GM12878 (cell line): ENCODE measurements around the gene CCS. TPM values are rescaled to one million over a fixed set of nuclear protein-coding genes. Genes with fewer than 3 reads are reported as not detected.

Experiments
- ATAC-seq: fragments of 200-7000 bp; cut with Tn5 transposase; 3 replicates; pipeline ENCODE4 v1.9.1; 2020; ENCODE audit warnings: mild to moderate bottlenecking, moderate library complexity
- BruUV-seq: library from RNA; stranded (reverse); fragments of 400-500 nt; replicated peaks from 2 replicates; lab custom pipeline; 2021; lab: Mats Ljungman, UMichigan
- CTCF ChIA-PET: fragments of 300-600 bp; sonication (Branson Sonifier 250); formaldehyde crosslinking; extraction: SDS; loops from one replicate; lab custom pipeline; 2021; ENCODE audit warnings: inconsistent platforms; lab: Yijun Ruan, JAX
- POLR2A ChIA-PET: fragments of 350-600 bp; formaldehyde crosslinking; extraction: SDS; loops from one replicate; lab custom pipeline; 2021; ENCODE audit warnings: inconsistent platforms; lab: Charles Lee
- RAD21 ChIA-PET: fragments of 300-600 bp; sonication (Branson Sonifier 250); formaldehyde crosslinking; loops from one replicate; lab custom pipeline; 2023; ENCODE audit warnings: antibody characterized with exemption; ENCODE audit not compliant: unreplicated experiment; lab: Charles Lee
- SMC1A ChIA-PET: fragments of 300-600 bp; sonication (Branson Sonifier 250); formaldehyde crosslinking; loops from one replicate; lab custom pipeline; 2023; ENCODE audit not compliant: unreplicated experiment, uncharacterized antibody; lab: Charles Lee
- DNase-seq: peaks from one replicate; pipeline ENCODE4 v3.0.0-alpha.2; 2011; ENCODE audit warnings: low read depth, low spot score
- FAIRE-seq: peaks from 3 replicates; lab custom pipeline; 2011; peaks lifted over from hg19 to GRCh38; lab: Jason Lieb, UNC
- H2AFZ ChIP-seq: 2 replicates; pipeline ENCODE4 v1.6.0; 2011; ENCODE audit warnings: low read depth, low read length, control low read depth; ENCODE audit not compliant: control insufficient read depth
- H3K27ac ChIP-seq: 2 replicates; pipeline ENCODE4 v1.5.1; 2011; ENCODE audit warnings: control low read depth; ENCODE audit not compliant: control insufficient read depth, insufficient read depth
- H3K27me3 ChIP-seq, 2 experiments: replicated peaks in 1 of 2; 2 replicates each; pipeline versions ENCODE4 v1.6.0 to v1.6.1; 2011; ENCODE audit warnings: low read length in 1 of 2; ENCODE audit not compliant: control insufficient read depth in 2 of 2, insufficient read depth in 2 of 2
- H3K36me3 ChIP-seq, 2 experiments: 2 replicates each; pipeline ENCODE4 v1.5.1; 2011; ENCODE audit warnings: low read length in 1 of 2; ENCODE audit not compliant: control insufficient read depth in 2 of 2, insufficient read depth in 2 of 2
- H3K4me1 ChIP-seq: 2 replicates; pipeline ENCODE4 v1.6.1; 2011; ENCODE audit warnings: mild to moderate bottlenecking, low read length, moderate library complexity, mixed read lengths; ENCODE audit not compliant: control insufficient read depth, insufficient read depth
- H3K4me2 ChIP-seq: 2 replicates; pipeline ENCODE4 v1.6.0; 2011; ENCODE audit warnings: control low read depth; ENCODE audit not compliant: control insufficient read depth, insufficient read depth
- H3K4me3 ChIP-seq: fragments of 200-600 bp; sonication (generic); 2 replicates; pipeline ENCODE4 v1.5.1; 2016
- H3K79me2 ChIP-seq: 2 replicates; pipeline ENCODE4 v1.6.0; 2011; ENCODE audit warnings: low read length; ENCODE audit not compliant: control insufficient read depth, insufficient read depth
- H3K9ac ChIP-seq: 2 replicates; pipeline ENCODE4 v1.8.0; 2011; ENCODE audit warnings: low read length, control low read depth, mixed read lengths; ENCODE audit not compliant: control insufficient read depth, insufficient read depth
- H3K9me3 ChIP-seq: replicated peaks from 3 replicates; pipeline ENCODE4 v1.5.1; 2011; ENCODE audit warnings: mild to moderate bottlenecking, low read length; ENCODE audit not compliant: control insufficient read depth, insufficient read depth
- H4K20me1 ChIP-seq: 2 replicates; pipeline ENCODE4 v1.6.0; 2011; ENCODE audit not compliant: control insufficient read depth, insufficient read depth
- ASH2L ChIP-seq: fragments of 300-600, 200-600 bp; sonication (generic); IDR thresholded peaks from 2 replicates; pipeline ENCODE4 v1.6.1; 2017; ENCODE audit warnings: low read depth, mild to moderate bottlenecking, borderline replicate concordance
- CEBPB ChIP-seq, 2 experiments: fragments of 150-350 bp in 1 of 2; IDR thresholded peaks; 2 replicates each; pipeline ENCODE4 v1.6.1; 2012 to 2014; ENCODE audit warnings: low read depth in 2 of 2, low read length in 2 of 2, borderline replicate concordance in 1 of 2, inconsistent platforms in 1 of 2
- DPF2 ChIP-seq: fragments of 450-650 bp; IDR thresholded peaks from 2 replicates; pipeline ENCODE4 v1.6.1; 2017; ENCODE audit warnings: mild to moderate bottlenecking
- RB1 ChIP-seq: fragments of 450-650 bp; formaldehyde crosslinking; IDR thresholded peaks from 2 replicates; pipeline ENCODE4 v1.6.1; 2017; ENCODE audit warnings: mild to moderate bottlenecking, borderline replicate concordance
- ZNF622 ChIP-seq: fragments of 450-650 bp; IDR thresholded peaks from 2 replicates; pipeline ENCODE4 v1.6.1; 2017; ENCODE audit warnings: mild to moderate bottlenecking, inconsistent platforms
- WGBS: methylation state at CpG from one replicate; pipeline ENCODE4 v1.1.6; 2016; ENCODE audit warnings: low lambda C conversion rate; ENCODE audit not compliant: insufficient replicate concordance, insufficient coverage; ENCODE audit errors: missing lambda C conversion rate; 5-methylcytosine and 5-hydroxymethylcytosine counted together
- in situ Hi-C: fragments of 300-500 bp; cut with MboI; formaldehyde crosslinking; loops from 9 replicates; pipeline ENCODE4 v1.14.3; 2018; ENCODE audit warnings: mixed read lengths
- intact Hi-C: fragments of 100-400 bp; cut with micrococcal nuclease; formaldehyde crosslinking; loops from one replicate; pipeline ENCODE4 v1.14.2; 2022; ENCODE audit not compliant: unreplicated experiment
- polyA plus RNA-seq, 11 experiments: library from polyadenylated mRNA; depleted of rRNA in 4 of 11; unstranded in 6 of 11; stranded (reverse) in 5 of 11; fragments of >200 nt; fragmentation: Nextera tagmentation in 4 of 11; fragmentation: Illumina TruSeq in 1 of 11; extraction: Ambion mirVana in 4 of 11; extraction: Trizol in 1 of 11; gene quantifications; 1 replicate in 1 of 11; 2 replicates in 10 of 11; pipeline versions ENCODE4 v1.2.1 to v1.2.3, GENCODE V29; 2011 to 2016; ENCODE audit warnings: inconsistent platforms in 2 of 11, missing spikeins in 2 of 11, low read depth in 1 of 11
- total RNA-seq, 4 experiments: library from RNA; depleted of rRNA in 3 of 4; stranded (reverse); fragments of >200 nt in 3 of 4; fragmentation: Illumina TruSeq in 1 of 4; extraction: Trizol in 1 of 4; gene quantifications; 2 replicates each; pipeline versions ENCODE4 v1.2.1 to v1.2.3, GENCODE V29; 2013 to 2021
- TF ChIP-seq, protein P1 (sequence below): IDR thresholded peaks from 2 replicates; pipeline ENCODE4 v1.6.1; 2012; ENCODE audit warnings: low read depth, low read length, improper control_type of control experiment
- TF ChIP-seq, protein P2 (sequence below): IDR thresholded peaks from 2 replicates; pipeline ENCODE4 v1.6.1; 2011; ENCODE audit warnings: low read depth, mild to moderate bottlenecking, low read length, moderate library complexity, borderline replicate concordance; ENCODE audit errors: extremely low read depth
- TF ChIP-seq, protein P3 (sequence below), 3 experiments: IDR thresholded peaks in 2 of 3; conservative IDR thresholded peaks in 1 of 3; 2 replicates each; pipeline ENCODE4 v1.5.1; 2011; ENCODE audit warnings: low read depth in 3 of 3, low read length in 3 of 3, mild to moderate bottlenecking in 3 of 3, control low read depth in 2 of 3, moderate library complexity in 2 of 3, inconsistent platforms in 1 of 3, mixed read lengths in 1 of 3; ENCODE audit not compliant: control insufficient read depth in 2 of 3, insufficient read depth in 1 of 3; ENCODE audit errors: extremely low read depth in 1 of 3

The CCS gene
- total and polyA plus RNA-seq, 10 of the 15 experiments (the other 5 are each of a cell fraction or from before 2014, with no cell fraction given) = 1.5 to 44.2 (median 30.6) TPM

DNA sequence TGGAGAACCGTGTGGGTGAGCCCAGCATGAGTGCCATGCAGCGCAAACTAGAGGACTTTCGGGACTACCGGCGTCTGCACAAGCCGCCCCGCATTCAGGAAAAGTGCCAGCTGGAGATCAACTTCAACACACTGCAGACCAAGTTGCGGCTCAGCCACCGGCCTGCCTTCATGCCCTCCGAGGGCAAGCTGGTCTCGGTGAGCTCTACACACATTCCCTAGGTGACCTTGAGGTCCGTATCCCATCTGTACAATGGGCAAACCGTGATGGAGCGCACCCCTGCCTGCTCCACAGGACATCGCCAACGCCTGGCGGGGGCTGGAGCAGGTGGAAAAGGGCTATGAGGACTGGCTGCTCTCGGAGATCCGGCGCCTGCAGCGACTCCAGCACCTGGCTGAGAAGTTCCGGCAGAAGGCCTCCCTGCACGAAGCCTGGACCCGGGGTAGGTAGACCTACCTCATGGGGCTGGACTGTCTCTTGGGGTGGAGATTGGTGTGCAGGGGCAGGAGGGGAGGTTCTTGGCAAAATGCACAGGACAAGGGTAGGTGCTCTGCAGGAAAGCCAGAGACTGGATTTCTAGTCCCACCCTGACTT is 35.2 kb upstream of the CCS start (continued):
- TF ChIP-seq, protein P1, sequence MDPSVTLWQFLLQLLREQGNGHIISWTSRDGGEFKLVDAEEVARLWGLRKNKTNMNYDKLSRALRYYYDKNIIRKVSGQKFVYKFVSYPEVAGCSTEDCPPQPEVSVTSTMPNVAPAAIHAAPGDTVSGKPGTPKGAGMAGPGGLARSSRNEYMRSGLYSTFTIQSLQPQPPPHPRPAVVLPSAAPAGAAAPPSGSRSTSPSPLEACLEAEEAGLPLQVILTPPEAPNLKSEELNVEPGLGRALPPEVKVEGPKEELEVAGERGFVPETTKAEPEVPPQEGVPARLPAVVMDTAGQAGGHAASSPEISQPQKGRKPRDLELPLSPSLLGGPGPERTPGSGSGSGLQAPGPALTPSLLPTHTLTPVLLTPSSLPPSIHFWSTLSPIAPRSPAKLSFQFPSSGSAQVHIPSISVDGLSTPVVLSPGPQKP = no peak
- no peak for TF ChIP-seq ASH2L
- TF ChIP-seq, all 136 proteins: peak for 0

DNA sequence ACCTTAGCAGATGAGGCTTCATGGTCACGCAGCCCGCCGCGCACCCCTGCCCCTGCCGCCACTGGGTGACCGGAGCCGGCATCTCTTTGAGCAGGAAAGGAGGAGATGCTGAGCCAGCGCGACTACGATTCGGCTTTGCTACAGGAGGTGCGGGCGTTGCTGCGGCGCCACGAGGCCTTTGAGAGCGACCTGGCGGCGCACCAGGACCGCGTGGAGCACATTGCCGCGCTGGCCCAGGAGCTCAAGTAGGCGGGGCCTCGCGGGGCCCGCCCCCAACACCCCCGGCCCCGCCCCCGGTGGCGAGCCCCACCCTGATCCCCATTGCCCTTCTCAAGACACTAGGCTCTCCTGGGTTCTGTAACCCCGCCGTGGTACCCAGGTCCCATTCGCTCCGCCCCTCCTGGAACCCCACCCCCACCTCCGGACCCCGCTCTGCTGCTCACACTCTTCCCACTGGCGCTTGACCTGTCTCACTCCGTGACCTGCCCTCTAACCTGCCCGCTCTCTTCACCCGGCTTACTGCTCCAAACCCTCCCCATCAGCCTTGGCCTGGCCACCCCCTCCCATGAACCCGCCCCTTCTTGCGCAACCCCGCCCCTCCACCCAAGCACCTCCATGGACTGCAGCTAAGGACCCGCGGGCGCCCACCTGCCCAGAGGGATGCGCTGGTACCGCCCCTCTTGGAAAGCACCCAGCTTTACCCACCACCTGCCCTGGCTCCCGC is 33.7 kb upstream of the CCS start:
- 62% methylated on average over 37 of the region's 50 CpGs for WGBS
- H4K20me1 ChIP-seq = no peaks in the 10 kb centered on the region
- POLR2A ChIA-PET = no interaction called here
- no peak overlapping the region for H3K4me3 ChIP-seq
- CTCF ChIA-PET = no interaction called here
- RAD21 ChIA-PET = no interaction called here
- no peak for DNase-seq
- no peaks in the 10 kb centered on the region for H3K27me3 ChIP-seq
- H3K79me2 ChIP-seq = no peaks in the 10 kb centered on the region
- intact Hi-C loops (no loop called here), in situ Hi-C loops (no loop called here)
- H3K4me1 ChIP-seq = no peaks in the 10 kb centered on the region
- no peaks in the 10 kb centered on the region for H3K36me3 ChIP-seq
- no peak overlapping the region for H3K9ac ChIP-seq
- no TSS peak for BruUV-seq
- SMC1A ChIA-PET = interaction anchor here (1.3 kb wide), 1 partner anchor 14 kb away, joined by 3 read pairs; the partner anchor contains the start of gene ZDHHC24
- H3K27ac ChIP-seq = no peak overlapping the region
- no peak for FAIRE-seq
- no peaks in the 10 kb centered on the region for H3K9me3 ChIP-seq
- TF ChIP-seq RB1 (no peak), ZNF622 (no peak), CEBPB (IDR thresholded peaks at IDR 0.05; ENCODE audit: borderline replicate concordance in 1 of 2, low read depth in 2 of 2, low read length in 2 of 2) (no peak), DPF2 (no peak)
- TF ChIP-seq, protein P2, sequence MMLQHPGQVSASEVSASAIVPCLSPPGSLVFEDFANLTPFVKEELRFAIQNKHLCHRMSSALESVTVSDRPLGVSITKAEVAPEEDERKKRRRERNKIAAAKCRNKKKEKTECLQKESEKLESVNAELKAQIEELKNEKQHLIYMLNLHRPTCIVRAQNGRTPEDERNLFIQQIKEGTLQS = no peak
- TF ChIP-seq, protein P3, sequence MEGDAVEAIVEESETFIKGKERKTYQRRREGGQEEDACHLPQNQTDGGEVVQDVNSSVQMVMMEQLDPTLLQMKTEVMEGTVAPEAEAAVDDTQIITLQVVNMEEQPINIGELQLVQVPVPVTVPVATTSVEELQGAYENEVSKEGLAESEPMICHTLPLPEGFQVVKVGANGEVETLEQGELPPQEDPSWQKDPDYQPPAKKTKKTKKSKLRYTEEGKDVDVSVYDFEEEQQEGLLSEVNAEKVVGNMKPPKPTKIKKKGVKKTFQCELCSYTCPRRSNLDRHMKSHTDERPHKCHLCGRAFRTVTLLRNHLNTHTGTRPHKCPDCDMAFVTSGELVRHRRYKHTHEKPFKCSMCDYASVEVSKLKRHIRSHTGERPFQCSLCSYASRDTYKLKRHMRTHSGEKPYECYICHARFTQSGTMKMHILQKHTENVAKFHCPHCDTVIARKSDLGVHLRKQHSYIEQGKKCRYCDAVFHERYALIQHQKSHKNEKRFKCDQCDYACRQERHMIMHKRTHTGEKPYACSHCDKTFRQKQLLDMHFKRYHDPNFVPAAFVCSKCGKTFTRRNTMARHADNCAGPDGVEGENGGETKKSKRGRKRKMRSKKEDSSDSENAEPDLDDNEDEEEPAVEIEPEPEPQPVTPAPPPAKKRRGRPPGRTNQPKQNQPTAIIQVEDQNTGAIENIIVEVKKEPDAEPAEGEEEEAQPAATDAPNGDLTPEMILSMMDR (IDR thresholded peaks at IDR 0.05 in 2 of 3, conservative IDR thresholded peaks at IDR 0.05 in 1 of 3; ENCODE audit: control insufficient read depth in 2 of 3, extremely low read depth in 1 of 3, insufficient read depth in 1 of 3, low read depth in 3 of 3, low read length in 3 of 3) = no peak
- no peak for ATAC-seq
- no peak overlapping the region for H3K4me2 ChIP-seq
- H2AFZ ChIP-seq = no peak overlapping the region
